ENCODE data around the gene TMEM131L.

The TMEM131L gene

GRCh38 chr4:153610623-153611376 lies 144.6 kb downstream of the TMEM131L start:
- DNase-seq, result no peak
- H3K4me3 ChIP-seq, result no peak overlapping the region
- intact Hi-C loops (cut with DNase I; ENCODE audit: low total_unique reads), result no loop called here

DNA sequence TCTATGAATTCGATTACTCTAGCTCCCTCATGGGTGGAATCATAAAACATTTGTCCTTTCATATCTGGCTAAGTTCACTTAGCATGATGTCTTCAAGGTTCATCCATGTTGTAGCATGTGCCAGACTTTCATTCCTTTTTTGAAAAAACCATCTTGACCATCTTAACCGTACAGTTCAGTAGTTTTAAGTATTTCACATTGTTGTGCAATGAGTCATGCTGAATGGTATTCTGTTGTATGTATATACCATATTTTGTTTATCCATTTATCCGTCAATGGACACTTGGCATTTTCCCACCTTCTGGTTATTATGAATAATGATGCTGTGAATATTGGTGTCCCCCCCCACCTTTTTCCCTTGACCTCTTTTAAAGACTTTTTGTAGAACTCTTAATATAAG lies 145.5 kb downstream of the TMEM131L start:
- intact Hi-C loops (cut with DNase I; ENCODE audit: low total_unique reads), result no loop called here
- no peak for DNase-seq
- Histone ChIP-seq H3K27ac (no peak overlapping the region), H3K4me1 (peaks cover 0 to 54% (median 6%) of the 10 kb centered on the region in 4 donors), H3K27me3 (no peaks in the 10 kb centered on the region), H3K4me3 (no peak overlapping the region), H3K9me3 (no peaks in the 10 kb centered on the region), H3K36me3 (peaks cover 19 to 40% (median 19%) of the 10 kb centered on the region in 3 donors)
- no peak for TF ChIP-seq CTCF (IDR thresholded peaks at IDR 0.05)

More at GRCh38 chr4:153610623-153611376, 144.6 kb downstream of the TMEM131L start:
- no peak overlapping the region for H3K27ac ChIP-seq
- no peaks in the 10 kb centered on the region for H3K9me3 ChIP-seq
- H3K27me3 ChIP-seq, result no peaks in the 10 kb centered on the region
- peaks cover 20 to 46% (median 23%) of the 10 kb centered on the region in 3 donors for H3K36me3 ChIP-seq
- H3K4me1 ChIP-seq, result peaks cover 0 to 52% (median 5%) of the 10 kb centered on the region in 4 donors
- no peak for TF ChIP-seq CTCF (IDR thresholded peaks at IDR 0.05)

DNA sequence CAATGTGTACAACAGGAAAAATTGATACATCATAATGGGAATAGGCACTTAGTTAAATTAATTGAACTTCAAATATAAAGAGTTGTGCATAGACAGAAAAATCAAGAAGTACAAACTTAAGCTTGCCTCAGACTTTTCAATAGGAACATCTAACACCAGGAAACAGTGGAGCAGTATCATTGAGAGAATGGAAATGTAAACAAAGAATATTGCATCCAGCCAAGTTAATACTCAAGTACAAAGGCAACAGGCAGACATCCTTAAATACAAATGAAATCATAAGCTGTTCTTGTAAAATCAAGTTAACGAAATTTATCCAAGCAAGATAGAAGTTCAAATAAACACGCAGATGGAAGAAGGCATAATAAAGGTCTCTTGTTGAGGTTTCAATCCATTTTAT lies 146.7 kb downstream of the TMEM131L start:
- Histone ChIP-seq H3K4me3 (no peak overlapping the region), H3K27me3 (no peaks in the 10 kb centered on the region), H3K27ac (no peak overlapping the region), H3K9me3 (no peaks in the 10 kb centered on the region), H3K4me1 (peaks cover 0 to 51% (median 4%) of the 10 kb centered on the region in 4 donors), H3K36me3 (peaks cover 28 to 47% (median 28%) of the 10 kb centered on the region in 3 donors)
- intact Hi-C loops (cut with DNase I; ENCODE audit: low total_unique reads), result no loop called here
- TF ChIP-seq CTCF (IDR thresholded peaks at IDR 0.05), result no peak
- DNase-seq, result no peak

DNA sequence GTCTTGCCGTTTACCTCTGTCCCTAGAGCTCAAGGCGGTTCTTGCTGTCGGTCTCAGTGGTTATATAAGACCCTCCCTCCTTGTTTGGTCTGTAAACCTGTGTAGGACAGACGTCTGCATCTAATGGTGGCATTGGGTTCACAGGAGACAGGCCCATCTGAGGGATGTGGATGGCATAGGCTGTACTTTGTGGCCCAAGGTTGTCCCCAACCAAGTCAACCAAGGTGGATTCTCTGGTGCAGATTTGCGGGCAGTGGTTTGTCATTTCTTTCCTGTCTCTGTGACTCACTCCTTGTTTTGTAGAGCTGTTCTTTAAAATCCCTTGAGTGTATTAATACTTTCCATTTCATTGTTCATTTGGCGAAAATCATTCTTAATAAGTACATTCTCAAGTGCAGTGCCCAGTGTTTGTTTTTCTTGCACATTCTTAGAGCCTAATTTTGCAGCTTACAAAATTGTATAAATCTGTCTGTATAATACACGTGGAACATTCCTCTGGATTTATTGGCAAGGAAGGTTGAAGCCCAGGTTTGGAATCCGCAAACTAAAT lies 149.9 kb downstream of the TMEM131L start:
- Histone ChIP-seq H3K4me3 (no peak overlapping the region), H3K9me3 (no peaks in the 10 kb centered on the region), H3K36me3 (peaks cover 30 to 50% (median 36%) of the 10 kb centered on the region in 3 donors), H3K4me1 (peaks cover 0 to 49% (median 4%) of the 10 kb centered on the region in 4 donors), H3K27me3 (no peaks in the 10 kb centered on the region), H3K27ac (peak overlapping the region in 1 of 2 donors; percentile 31)
- intact Hi-C loops (cut with DNase I; ENCODE audit: low total_unique reads), result no loop called here
- TF ChIP-seq CTCF (IDR thresholded peaks at IDR 0.05), result no peak
- DNase-seq, result no peak

DNA sequence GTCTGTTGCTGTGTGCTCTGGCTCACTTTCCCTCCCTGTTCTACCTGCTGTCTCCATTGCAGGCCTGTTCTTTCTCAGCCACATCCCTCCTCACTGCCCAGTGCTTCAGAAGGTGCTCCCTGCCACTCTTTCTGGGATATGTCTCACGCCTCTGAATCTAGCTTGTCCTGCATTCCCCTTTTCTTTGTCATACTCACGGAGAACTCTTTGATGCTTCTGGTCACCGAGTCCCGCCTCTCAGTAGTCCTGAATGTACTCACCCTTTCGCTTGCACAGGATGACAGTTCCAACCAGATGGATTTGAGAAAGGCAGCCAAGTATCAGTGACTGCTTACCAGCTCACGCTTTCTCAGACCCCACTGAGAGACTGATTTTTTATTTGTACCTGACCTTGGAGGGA lies 152.7 kb downstream of the TMEM131L start:
- peak overlapping the region in 1 of 2 donors; percentile 5 for H3K27ac ChIP-seq
- H3K4me1 ChIP-seq, result peaks cover 0 to 67% (median 12%) of the 10 kb centered on the region in 4 donors
- H3K4me3 ChIP-seq, result no peak overlapping the region
- intact Hi-C loops (cut with DNase I; ENCODE audit: low total_unique reads), result no loop called here
- DNase-seq, result no peak
- TF ChIP-seq CTCF (IDR thresholded peaks at IDR 0.05), result no peak
- no peaks in the 10 kb centered on the region for H3K9me3 ChIP-seq
- H3K36me3 ChIP-seq, result peaks cover 35 to 56% (median 53%) of the 10 kb centered on the region in 3 donors
- no peaks in the 10 kb centered on the region for H3K27me3 ChIP-seq
